Measurements from ENCODE around the gene FAM13A.
"Not testable (repeated sequence)": the region's sequence is repeated elsewhere in the genome, so short reads cannot be mapped to it uniquely, and the experiment has no call there.

DNA sequence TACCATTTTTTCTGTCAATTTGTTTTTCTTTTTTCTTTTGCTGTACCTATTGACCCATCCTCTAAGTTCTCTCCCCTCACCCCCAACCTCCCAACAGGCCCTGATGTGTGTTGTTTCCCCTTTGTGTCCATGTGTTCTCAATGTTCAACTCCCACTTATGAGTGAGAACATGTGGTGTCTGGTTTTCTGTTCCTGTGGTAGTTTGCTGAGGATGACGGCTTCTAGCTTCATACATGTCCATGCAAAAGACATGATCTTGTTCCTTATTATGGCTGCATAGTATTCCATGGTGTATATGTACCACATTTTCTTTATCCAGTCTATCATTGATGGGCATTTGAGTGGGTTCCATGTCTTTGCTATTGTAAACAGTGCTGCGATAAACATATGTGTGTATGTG lies 859 bp upstream of the FAM13A start:
- TF ChIP-seq, protein P1, sequence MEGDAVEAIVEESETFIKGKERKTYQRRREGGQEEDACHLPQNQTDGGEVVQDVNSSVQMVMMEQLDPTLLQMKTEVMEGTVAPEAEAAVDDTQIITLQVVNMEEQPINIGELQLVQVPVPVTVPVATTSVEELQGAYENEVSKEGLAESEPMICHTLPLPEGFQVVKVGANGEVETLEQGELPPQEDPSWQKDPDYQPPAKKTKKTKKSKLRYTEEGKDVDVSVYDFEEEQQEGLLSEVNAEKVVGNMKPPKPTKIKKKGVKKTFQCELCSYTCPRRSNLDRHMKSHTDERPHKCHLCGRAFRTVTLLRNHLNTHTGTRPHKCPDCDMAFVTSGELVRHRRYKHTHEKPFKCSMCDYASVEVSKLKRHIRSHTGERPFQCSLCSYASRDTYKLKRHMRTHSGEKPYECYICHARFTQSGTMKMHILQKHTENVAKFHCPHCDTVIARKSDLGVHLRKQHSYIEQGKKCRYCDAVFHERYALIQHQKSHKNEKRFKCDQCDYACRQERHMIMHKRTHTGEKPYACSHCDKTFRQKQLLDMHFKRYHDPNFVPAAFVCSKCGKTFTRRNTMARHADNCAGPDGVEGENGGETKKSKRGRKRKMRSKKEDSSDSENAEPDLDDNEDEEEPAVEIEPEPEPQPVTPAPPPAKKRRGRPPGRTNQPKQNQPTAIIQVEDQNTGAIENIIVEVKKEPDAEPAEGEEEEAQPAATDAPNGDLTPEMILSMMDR (IDR thresholded peaks at IDR 0.05): not testable (repeated sequence)
- TF ChIP-seq POLR2A (IDR thresholded peaks at IDR 0.05): not testable (repeated sequence)

Data from heart left ventricle (tissue), 13 donors.